GM21528 (cell line): ENCODE results near the gene FLT1.

Experiments used
- ATAC-seq: cut with Tn5 transposase; IDR thresholded peaks from one replicate; pipeline ENCODE4 v1.9.1; 2021; ENCODE audit warnings: mild to moderate bottlenecking, moderate library complexity; ENCODE audit not compliant: unreplicated experiment, low FRiP score

The FLT1 gene

GRCh38 chr13:28494778-28495537 lies at the start of gene FLT1:
FLT1 (minus strand) TSS chr13:28495128; CDS start chr13:28494843, 285 bp downstream.
- ATAC-seq, result no peak

GRCh38 chr13:28544026-28544425 lies 49.1 kb upstream of the FLT1 start:
- no peak for ATAC-seq

DNA sequence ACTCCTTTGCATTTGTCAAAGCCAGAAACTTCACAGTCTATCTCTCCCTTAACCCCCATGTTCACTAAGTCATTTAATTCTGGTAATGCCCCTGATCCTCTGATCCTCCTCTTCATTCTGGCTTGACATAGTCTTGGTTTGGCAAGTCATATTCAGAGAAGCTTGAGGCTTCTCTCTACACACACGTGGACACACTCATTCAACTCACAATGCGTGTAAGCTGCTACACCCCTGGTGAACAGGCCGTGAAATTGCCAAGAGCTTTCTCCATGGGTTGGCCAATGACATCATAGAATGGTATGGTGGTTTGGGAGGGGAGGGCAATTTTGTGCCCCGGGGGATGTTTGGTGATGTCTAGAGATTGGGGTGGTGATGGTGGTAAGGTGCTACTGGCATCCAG lies 47.9 kb upstream of the FLT1 start:
- ATAC-seq, result no peak

DNA sequence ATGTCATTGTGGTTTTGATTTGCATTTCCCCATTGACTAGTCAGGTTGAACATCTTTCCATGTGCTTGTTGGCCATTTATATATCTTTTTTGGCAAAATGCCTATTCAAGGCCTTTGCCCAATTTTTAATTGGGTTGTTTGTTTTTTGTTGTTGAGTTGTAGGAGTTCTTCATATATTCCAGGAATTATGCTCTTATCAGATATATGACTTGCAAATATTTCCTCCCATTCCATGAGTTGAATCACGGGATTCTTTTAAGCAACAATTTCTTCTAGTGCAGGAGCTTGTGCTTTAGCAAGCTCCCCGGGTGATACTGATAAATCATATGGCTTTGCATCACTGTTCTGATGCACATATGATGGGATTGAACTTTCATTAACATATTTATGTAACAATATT lies 47.0 kb upstream of the FLT1 start:
- no peak for ATAC-seq

DNA sequence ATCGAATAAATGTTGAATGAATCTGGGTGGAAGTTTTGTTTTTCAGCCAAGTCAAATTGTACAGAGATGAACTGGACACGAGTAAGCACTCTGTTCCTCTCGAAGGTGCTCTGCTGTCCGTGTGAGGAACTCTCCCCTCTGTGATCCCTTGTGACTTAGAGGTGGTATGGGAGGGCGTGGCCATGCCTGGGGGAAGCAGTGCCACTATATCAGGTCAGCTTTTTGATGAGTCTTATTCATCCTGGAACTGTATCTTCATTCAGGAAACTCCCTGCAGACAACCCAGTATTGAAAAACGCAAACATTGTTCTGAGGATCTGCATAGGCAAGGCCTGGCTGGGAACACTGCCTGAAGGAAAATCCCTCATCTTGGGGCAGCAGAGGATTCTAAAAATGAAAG lies 45.7 kb upstream of the FLT1 start:
- ATAC-seq, result no peak

DNA sequence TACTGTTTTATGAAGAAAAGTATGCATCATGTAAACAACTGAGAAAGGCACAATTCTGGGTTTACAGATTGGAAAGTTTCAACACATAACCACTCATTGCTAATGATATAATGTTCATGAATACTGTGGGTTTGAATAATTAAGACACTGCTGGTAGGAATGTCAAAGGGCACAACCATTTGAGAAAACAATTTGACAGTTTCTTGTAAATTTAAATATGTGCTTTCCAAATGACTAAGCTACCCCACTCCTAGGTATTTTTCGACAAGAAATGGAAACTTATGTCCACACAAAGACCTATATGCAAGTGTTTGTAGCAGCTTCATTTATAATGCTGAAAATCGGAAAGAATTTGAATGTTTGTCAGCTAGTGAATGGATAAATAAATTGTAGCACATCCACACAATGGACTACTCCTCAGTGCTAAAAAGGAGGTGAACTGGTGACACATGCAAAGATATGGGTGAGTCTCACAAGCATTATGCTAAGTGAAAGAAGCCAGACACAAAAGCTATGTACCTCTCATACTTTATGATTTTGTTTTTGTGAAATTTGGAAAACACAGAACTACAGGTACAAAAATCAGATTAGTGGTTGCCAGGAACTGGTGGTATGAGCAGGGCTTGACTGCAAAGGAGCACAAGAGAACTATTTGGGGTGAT lies 44.8 kb upstream of the FLT1 start:
- no peak for ATAC-seq

DNA sequence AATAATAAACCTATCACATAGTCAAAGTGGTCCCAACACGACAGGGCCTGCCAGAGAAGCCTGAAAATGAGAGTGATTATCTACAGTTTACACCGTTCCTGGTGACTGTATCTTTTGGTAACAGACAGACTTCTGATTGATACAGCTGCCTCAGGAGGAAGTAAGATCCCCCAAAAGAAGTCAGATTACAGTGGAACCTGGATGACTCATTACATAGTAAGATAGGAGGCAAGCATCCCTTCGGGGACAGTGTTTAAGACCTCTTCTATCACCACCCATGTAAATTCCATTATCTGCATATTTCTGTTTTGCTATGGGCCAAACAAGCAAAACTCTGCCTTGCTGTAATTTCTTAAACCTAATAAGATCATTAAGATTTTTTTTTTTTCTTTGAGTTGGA lies 44.0 kb upstream of the FLT1 start:
- ATAC-seq, result no peak

GRCh38 chr13:28537171-28537570 lies 42.2 kb upstream of the FLT1 start:
- no peak for ATAC-seq

DNA sequence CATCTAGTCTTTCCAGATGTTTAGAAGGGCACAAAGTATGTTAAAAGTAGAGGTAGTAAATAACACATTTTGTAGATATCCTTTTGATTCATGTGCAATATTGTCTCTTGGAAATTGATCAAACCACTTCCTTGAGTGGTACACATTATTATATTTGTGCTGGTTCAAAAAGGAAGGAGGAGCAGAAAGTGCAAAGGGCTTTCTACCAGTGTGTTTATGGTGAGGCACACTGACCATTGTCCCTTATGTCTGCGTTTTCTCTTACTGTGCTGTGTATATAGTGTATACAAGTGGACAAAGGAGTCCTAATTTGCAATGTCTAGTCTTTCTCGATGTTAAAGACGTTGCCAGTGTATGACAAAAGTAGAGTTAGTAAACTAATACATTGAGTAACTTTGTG lies 41.4 kb upstream of the FLT1 start:
- ATAC-seq, result no peak

DNA sequence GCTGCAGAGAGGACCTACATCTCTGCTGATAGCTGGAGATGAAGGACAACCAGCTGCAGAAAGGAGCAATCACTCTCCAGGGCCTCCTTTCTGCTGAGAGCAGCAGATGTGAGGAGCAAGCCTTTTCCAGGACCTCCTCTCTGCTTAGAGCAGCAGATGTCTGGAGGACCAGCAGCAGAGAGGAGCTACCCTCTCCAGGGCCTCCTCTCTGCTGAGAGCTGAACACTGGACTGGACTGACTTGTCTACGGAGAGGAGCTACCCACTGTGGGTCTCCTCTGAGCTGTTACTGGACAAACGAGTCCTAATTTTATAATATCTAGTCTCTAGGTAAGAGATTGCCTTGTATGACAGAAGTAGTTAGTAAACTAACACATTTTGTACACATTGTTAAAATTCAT lies 40.8 kb upstream of the FLT1 start:
- no peak for ATAC-seq

DNA sequence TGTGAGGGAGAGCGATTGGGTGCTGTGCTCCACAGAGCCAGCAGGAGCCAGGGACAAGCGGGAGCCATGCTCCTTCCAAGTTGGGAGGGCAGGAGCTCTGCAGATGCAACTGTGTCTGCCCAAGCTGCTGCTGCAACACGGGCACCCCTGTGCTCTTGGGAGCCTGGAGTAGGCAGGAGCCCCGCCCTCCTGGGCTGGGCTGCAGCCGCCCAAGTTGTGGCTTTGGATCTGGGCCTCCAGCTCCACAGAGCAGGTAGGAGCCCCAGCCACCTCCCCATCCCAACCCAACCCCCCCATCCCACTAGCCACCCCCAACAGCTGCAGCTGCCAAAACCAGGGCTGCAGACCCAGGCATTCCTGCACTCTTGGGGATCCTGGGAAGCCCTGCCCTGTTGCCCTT lies 39.9 kb upstream of the FLT1 start:
- ATAC-seq, result no peak

- no peak for ATAC-seq
These were observed 39.3 kb upstream of the FLT1 start for GRCh38 chr13:28534210-28534609.

GRCh38 chr13:28533441-28534166 lies 38.7 kb upstream of the FLT1 start:
- ATAC-seq, result no peak

- ATAC-seq, result no peak
These were observed 38.2 kb upstream of the FLT1 start for GRCh38 chr13:28533125-28533436.

DNA sequence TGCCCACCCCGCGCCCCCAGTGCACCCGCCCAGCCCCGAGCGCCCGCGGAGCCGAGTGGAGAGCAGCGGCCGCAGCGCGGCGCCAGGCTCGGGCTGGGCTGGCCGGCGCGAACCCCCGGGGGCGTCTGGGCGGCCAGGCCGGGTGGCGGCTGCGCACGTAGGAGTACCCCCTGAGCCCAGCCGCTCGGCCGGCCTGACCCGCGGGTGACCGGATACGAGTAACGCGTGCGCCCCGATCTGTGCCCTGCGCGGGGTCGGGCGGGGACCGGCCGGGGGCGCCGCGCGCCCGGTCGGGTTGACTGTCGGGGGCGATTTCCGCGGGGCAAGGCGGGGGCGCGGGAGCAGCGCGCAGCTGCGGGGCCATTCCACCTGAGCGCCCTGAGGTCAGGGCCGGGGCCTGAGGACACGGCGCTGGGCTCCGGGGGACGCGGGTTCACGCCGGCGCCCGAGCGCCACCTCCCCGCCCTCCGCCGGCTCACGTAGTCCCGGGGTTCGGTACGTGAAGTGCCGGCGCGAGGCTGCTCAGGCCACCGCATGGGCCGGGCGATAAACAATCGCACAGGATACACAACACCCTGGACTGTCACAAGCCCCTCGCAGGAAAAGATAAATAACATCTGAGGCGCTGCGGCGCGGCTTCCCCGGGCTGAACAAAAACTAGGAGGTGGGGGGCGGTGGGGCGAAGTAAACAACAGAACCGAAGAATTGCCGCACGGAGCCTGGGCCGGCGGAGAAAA lies 37.6 kb upstream of the FLT1 start:
- no peak for ATAC-seq

DNA sequence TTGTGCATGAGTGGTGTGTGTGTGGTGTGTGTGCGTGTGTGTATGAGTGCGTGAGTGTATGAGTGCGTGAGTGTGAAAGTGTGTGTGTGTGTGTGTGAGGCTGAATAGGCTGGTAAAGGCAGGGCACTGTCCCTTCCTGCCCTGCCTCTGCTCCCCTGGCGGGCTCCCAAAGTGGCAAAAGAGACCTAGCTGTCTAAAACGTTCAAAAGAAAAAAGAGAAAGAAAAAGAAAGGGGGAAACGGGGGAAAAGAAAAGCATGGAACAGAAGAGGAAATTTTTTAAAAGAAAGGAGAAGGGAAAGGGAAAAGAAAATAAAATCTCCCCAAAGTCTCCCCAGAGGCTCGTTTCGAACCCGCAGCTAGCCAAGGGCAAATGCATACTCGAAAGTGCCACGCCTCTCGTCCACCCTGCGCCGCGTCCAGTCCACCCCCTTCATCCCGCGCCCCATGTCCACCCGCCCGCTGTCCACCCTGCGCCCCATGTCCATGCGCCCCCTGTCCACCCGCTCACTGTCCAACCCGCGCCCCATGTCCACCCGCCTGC lies 37.0 kb upstream of the FLT1 start:
- no peak for ATAC-seq

DNA sequence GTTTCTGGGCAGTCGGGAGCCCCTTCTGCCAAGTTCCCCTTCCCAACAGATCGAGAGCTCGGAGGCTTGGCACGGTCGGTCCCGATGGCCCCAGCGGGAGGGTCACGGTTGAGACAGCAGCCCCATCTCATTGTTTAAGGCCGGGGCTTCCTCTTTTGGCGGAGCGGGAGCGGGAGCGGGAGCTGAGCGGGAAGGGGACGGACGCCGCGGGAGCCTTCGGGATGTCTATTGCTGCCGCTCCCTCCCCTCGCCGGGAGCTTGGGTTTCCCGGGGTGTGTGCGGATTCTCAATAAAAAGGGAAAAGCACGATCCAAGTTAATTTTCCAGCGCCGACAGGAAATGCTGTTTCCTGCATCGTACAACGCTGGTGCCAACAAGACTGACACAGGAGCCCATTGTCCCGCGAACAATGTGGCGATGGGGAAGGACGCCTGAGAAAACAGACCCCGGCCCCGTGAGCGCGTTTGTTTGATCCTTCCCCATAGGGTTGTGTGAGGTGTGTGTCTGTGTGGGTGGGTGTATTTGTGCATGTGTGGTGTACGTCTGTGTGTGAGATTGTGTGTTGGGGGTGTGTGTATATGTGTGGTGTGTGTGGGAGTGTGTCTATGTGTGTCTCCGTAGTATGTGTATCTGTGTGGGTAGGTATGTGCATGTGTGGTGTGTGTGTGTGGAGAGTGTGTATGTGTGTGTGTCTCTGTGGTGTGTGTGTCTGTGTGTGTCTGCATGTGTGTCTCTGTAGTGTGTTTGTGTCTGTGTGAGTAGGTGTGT lies 36.3 kb upstream of the FLT1 start:
- no peak for ATAC-seq

GRCh38 chr13:28530729-28531076 lies 35.8 kb upstream of the FLT1 start:
- ATAC-seq, result no peak

GRCh38 chr13:28529836-28530235 lies 34.9 kb upstream of the FLT1 start:
- no peak for ATAC-seq

GRCh38 chr13:28528848-28529247 lies 33.9 kb upstream of the FLT1 start:
- ATAC-seq, result no peak
